Fibroblast of lung (primary cell): ENCODE data around the gene PILRB. TPM values are rescaled to one million over a fixed set of nuclear protein-coding genes. Genes with fewer than 3 reads are reported as not detected.

Experiments used
- DNase-seq, 2 donors: peaks; one replicate each; pipeline versions ENCODE4 v3.0.0 to v3.0.0-alpha.2; 2010; ENCODE audit warnings: low read depth in 2 of 2
- H2AFZ ChIP-seq: 2 replicates; pipeline ENCODE4 v1.5.1; 2012; ENCODE audit warnings: low read length, control low read depth, inconsistent platforms
- H3K27ac ChIP-seq: 2 replicates; pipeline ENCODE4 v1.5.1; 2011; ENCODE audit warnings: low read length, control low read depth; ENCODE audit not compliant: insufficient read depth
- H3K27me3 ChIP-seq: 2 replicates; pipeline ENCODE4 v1.5.1; 2011; ENCODE audit warnings: mild to moderate bottlenecking, low read length; ENCODE audit not compliant: control insufficient read depth, insufficient read depth
- H3K36me3 ChIP-seq: 2 replicates; pipeline ENCODE4 v1.5.1; 2011; ENCODE audit warnings: low read length; ENCODE audit not compliant: control insufficient read depth, insufficient read depth
- H3K4me1 ChIP-seq: 2 replicates; pipeline ENCODE4 v1.5.1; 2011; ENCODE audit warnings: low read length; ENCODE audit not compliant: control insufficient read depth, insufficient read depth; ENCODE audit errors: extremely low read depth
- H3K4me2 ChIP-seq: 2 replicates; pipeline ENCODE4 v1.5.1; 2011; ENCODE audit warnings: low read length, control low read depth; ENCODE audit not compliant: insufficient read depth; ENCODE audit errors: extremely low read depth
- H3K4me3 ChIP-seq, 4 experiments: fragments of 200-600 bp in 1 of 4; sonication (generic) in 1 of 4; replicated peaks in 1 of 4; 2 replicates each; pipeline ENCODE4 v1.5.1; 2011 to 2016; ENCODE audit warnings: low read length in 4 of 4, low read depth in 3 of 4, mild to moderate bottlenecking in 3 of 4, control low read depth in 2 of 4, inconsistent platforms in 1 of 4, mixed read lengths in 1 of 4; ENCODE audit not compliant: insufficient read depth in 1 of 4; ENCODE audit errors: control extremely low read depth in 1 of 4
- H3K79me2 ChIP-seq: 2 replicates; pipeline ENCODE4 v1.5.1; 2012; ENCODE audit warnings: mild to moderate bottlenecking, low read length, inconsistent platforms; ENCODE audit not compliant: control insufficient read depth, insufficient read depth
- H3K9ac ChIP-seq: 2 replicates; pipeline ENCODE4 v1.5.1; 2011; ENCODE audit warnings: mild to moderate bottlenecking, low read length, control low read depth; ENCODE audit not compliant: insufficient read depth
- H3K9me3 ChIP-seq: 2 replicates; pipeline ENCODE4 v1.5.1; 2012; ENCODE audit warnings: low read depth, low read length; ENCODE audit not compliant: control insufficient read depth, insufficient read depth
- H4K20me1 ChIP-seq: 2 replicates; pipeline ENCODE4 v1.5.1; 2011; ENCODE audit warnings: low read length; ENCODE audit not compliant: control insufficient read depth, insufficient read depth; ENCODE audit errors: extremely low read depth
- CTCF ChIP-seq, 2 donors: IDR thresholded peaks in 1 of 2; conservative IDR thresholded peaks in 1 of 2; 1 replicate in 1 of 2; 2 replicates in 1 of 2; pipeline ENCODE4 v1.5.1; 2011 to 2012; ENCODE audit warnings: low read length in 2 of 2, control low read depth in 1 of 2, inconsistent platforms in 1 of 2, low read depth in 1 of 2, mild to moderate bottlenecking in 1 of 2
- EZH2 ChIP-seq: IDR thresholded peaks from 2 replicates; pipeline ENCODE4 v1.5.1; 2012; ENCODE audit warnings: low read length, control low read depth, mild to moderate bottlenecking; ENCODE audit errors: missing control alignments
- polyA plus RNA-seq, 2 donors: library from polyadenylated mRNA; depleted of rRNA in 1 of 2; stranded (reverse) in 1 of 2; unstranded in 1 of 2; fragments of >200 nt; gene quantifications; 2 replicates each; pipeline ENCODE4 v1.2.1, GENCODE V29; 2011 to 2012; ENCODE audit warnings: missing spikeins in 1 of 2
- total RNA-seq: library from RNA; depleted of rRNA; stranded (reverse); fragments of >200 nt; gene quantifications from 2 replicates; pipeline ENCODE4 v1.2.1, GENCODE V29; 2014

PILRB gene
- total and polyA plus RNA-seq, 2 donors (not counting 1 experiment from before 2014, with no cell fraction given), result 4.3 to 6.5 TPM

- H4K20me1 ChIP-seq, result peaks cover 2% of the 10 kb centered on the region
- H3K36me3 ChIP-seq, result no peaks in the 10 kb centered on the region
- DNase-seq, result no peak
- peaks cover 8% of the 10 kb centered on the region for H3K27me3 ChIP-seq
- no peaks in the 10 kb centered on the region for H3K4me1 ChIP-seq
- no peak overlapping the region for H2AFZ ChIP-seq
- H3K9me3 ChIP-seq, result no peaks in the 10 kb centered on the region
- no peak overlapping the region for H3K4me2 ChIP-seq
- no peak overlapping the region for H3K4me3 ChIP-seq
- TF ChIP-seq EZH2 (no peak), CTCF (conservative IDR thresholded peaks at IDR 0.05 in 1 of 2, IDR thresholded peaks at IDR 0.05 in 1 of 2; ENCODE audit: low read depth in 1 of 2, low read length in 2 of 2) (no peak)
- H3K79me2 ChIP-seq, result no peaks in the 10 kb centered on the region
- no peak overlapping the region for H3K9ac ChIP-seq
- H3K27ac ChIP-seq, result no peak overlapping the region
These were observed 57.5 kb downstream of the PILRB start for GRCh38 chr7:100415448-100415847.

Other genes with a start within 250 kb of the PILRB start
- gene TAF6, start 238.8 kb upstream of the PILRB start, total RNA-seq, result 33.1 and 41.5 TPM in 2 replicates
- 16.2 and 23.6 TPM in 2 replicates for gene TAF6, start 238.8 kb upstream of the PILRB start, polyA plus RNA-seq
- gene CNPY4, start 238.5 kb upstream of the PILRB start, total RNA-seq, result 21.6 and 38.3 TPM in 2 replicates
- 29.1 and 40.7 TPM in 2 replicates for gene CNPY4, start 238.5 kb upstream of the PILRB start, polyA plus RNA-seq
- 1.8 and 2.5 TPM in 2 replicates for gene MBLAC1, start 231.2 kb upstream of the PILRB start, total RNA-seq
- gene MBLAC1, start 231.2 kb upstream of the PILRB start, polyA plus RNA-seq, result 0.75 and 1.1 TPM in 2 replicates
- 95.0 and 110 TPM in 2 replicates for gene LAMTOR4, start 209.2 kb upstream of the PILRB start, total RNA-seq
- gene LAMTOR4, start 209.2 kb upstream of the PILRB start, polyA plus RNA-seq, result 116 and 165 TPM in 2 replicates
- gene TRAPPC14, start 199.4 kb upstream of the PILRB start, total RNA-seq, result 5.6 and 5.9 TPM in 2 replicates
- gene TRAPPC14, start 199.4 kb upstream of the PILRB start, polyA plus RNA-seq, result 1.9 and 2.4 TPM in 2 replicates
- 3.9 and 7.1 TPM in 2 replicates for gene GAL3ST4, start 189.5 kb upstream of the PILRB start, total RNA-seq
- gene GAL3ST4, start 189.5 kb upstream of the PILRB start, polyA plus RNA-seq, result 10.3 and 14.6 TPM in 2 replicates
- 1.8 and 2.3 TPM in 2 replicates for gene GPC2, start 180.7 kb upstream of the PILRB start, total RNA-seq
- gene GPC2, start 180.7 kb upstream of the PILRB start, polyA plus RNA-seq, result 0.35 and 0.60 TPM in 2 replicates
- gene STAG3, start 180.2 kb upstream of the PILRB start, total RNA-seq, result 0.50 and 0.77 TPM in 2 replicates
- 0.27 and 0.34 TPM in 2 replicates for gene STAG3, start 180.2 kb upstream of the PILRB start, polyA plus RNA-seq
- gene PVRIG, start 138.2 kb upstream of the PILRB start, total RNA-seq, result not detected in 2 replicates
- not detected in 2 replicates for gene PVRIG, start 138.2 kb upstream of the PILRB start, polyA plus RNA-seq
- gene SPDYE3, start 50.4 kb upstream of the PILRB start, total RNA-seq, result not detected in 2 replicates
- not detected in 2 replicates for gene SPDYE3, start 50.4 kb upstream of the PILRB start, polyA plus RNA-seq
- gene PILRA, start 15.4 kb downstream of the PILRB start, total RNA-seq, result 0.33 TPM in 1 of 2 replicates, not detected in the other
- gene PILRA, start 15.4 kb downstream of the PILRB start, polyA plus RNA-seq, result 0.15 and 0.20 TPM in 2 replicates
- 2.8 and 4.1 TPM in 2 replicates for gene ZCWPW1, start 70.6 kb downstream of the PILRB start, total RNA-seq
- 0.64 and 1.1 TPM in 2 replicates for gene ZCWPW1, start 70.6 kb downstream of the PILRB start, polyA plus RNA-seq
- gene MEPCE, start 71.7 kb downstream of the PILRB start, total RNA-seq, result 24.4 and 26.6 TPM in 2 replicates
- 11.4 and 17.6 TPM in 2 replicates for gene MEPCE, start 71.7 kb downstream of the PILRB start, polyA plus RNA-seq
- 18.2 and 18.3 TPM in 2 replicates for gene PPP1R35, start 78.4 kb downstream of the PILRB start, total RNA-seq
- gene PPP1R35, start 78.4 kb downstream of the PILRB start, polyA plus RNA-seq, result 7.0 and 9.8 TPM in 2 replicates
- under 0.01 and 0.50 TPM in 2 replicates for gene SPACDR, start 106.1 kb downstream of the PILRB start, total RNA-seq
- gene SPACDR, start 106.1 kb downstream of the PILRB start, polyA plus RNA-seq, result 0.25 and 0.60 TPM in 2 replicates
- gene TSC22D4, start 121.1 kb downstream of the PILRB start, total RNA-seq, result 15.2 and 21.1 TPM in 2 replicates
- gene TSC22D4, start 121.1 kb downstream of the PILRB start, polyA plus RNA-seq, result 13.2 and 15.3 TPM in 2 replicates
- 0.26 and 0.33 TPM in 2 replicates for gene NYAP1, start 125.8 kb downstream of the PILRB start, total RNA-seq
- gene NYAP1, start 125.8 kb downstream of the PILRB start, polyA plus RNA-seq, result 0.09 and 0.18 TPM in 2 replicates
- gene AGFG2, start 181.1 kb downstream of the PILRB start, total RNA-seq, result 2.6 and 3.1 TPM in 2 replicates
- gene AGFG2, start 181.1 kb downstream of the PILRB start, polyA plus RNA-seq, result 2.4 and 3.2 TPM in 2 replicates
- not detected in 2 replicates for gene SAP25, start 215.8 kb downstream of the PILRB start, total RNA-seq
- gene SAP25, start 215.8 kb downstream of the PILRB start, polyA plus RNA-seq, result 0.22 TPM in 1 of 2 replicates, not detected in the other
- gene LRCH4, start 228.0 kb downstream of the PILRB start, total RNA-seq, result 5.6 and 7.3 TPM in 2 replicates
- 9.6 and 11.6 TPM in 2 replicates for gene LRCH4, start 228.0 kb downstream of the PILRB start, polyA plus RNA-seq
- 0.33 and 0.51 TPM in 2 replicates for gene FBXO24, start 228.2 kb downstream of the PILRB start, total RNA-seq
- gene FBXO24, start 228.2 kb downstream of the PILRB start, polyA plus RNA-seq, result 0.23 and 0.32 TPM in 2 replicates
- 116 and 128 TPM in 2 replicates for gene PCOLCE, start 244.2 kb downstream of the PILRB start, total RNA-seq
- gene PCOLCE, start 244.2 kb downstream of the PILRB start, polyA plus RNA-seq, result 176 and 211 TPM in 2 replicates